ENCODE measurements around the gene BICRAL.

GRCh38 chr6:42762950-42763349, 18.9 kb upstream of the BICRAL start:
- TF ChIP-seq CTCF (IDR thresholded peaks at IDR 0.05) (no peak), POLR2A (IDR thresholded peaks at IDR 0.05) (no peak)

Measured in right lobe of liver (tissue), 4 donors.